Measurements from ENCODE around the gene MAP6.

GRCh38 chr11:75570559-75571139 lies 98.2 kb downstream of the MAP6 start:
- no peak for TF ChIP-seq CTCF (conservative IDR thresholded peaks at IDR 0.05)
- no peak for TF ChIP-seq EZH2 (IDR thresholded peaks at IDR 0.05; ENCODE audit: low read depth)

Measured in PC-9 (cell line).